ENCODE data around the gene HID1. TPM values are rescaled to one million over a fixed set of nuclear protein-coding genes. Genes with fewer than 3 reads are reported as not detected.

Gene HID1, protein sequence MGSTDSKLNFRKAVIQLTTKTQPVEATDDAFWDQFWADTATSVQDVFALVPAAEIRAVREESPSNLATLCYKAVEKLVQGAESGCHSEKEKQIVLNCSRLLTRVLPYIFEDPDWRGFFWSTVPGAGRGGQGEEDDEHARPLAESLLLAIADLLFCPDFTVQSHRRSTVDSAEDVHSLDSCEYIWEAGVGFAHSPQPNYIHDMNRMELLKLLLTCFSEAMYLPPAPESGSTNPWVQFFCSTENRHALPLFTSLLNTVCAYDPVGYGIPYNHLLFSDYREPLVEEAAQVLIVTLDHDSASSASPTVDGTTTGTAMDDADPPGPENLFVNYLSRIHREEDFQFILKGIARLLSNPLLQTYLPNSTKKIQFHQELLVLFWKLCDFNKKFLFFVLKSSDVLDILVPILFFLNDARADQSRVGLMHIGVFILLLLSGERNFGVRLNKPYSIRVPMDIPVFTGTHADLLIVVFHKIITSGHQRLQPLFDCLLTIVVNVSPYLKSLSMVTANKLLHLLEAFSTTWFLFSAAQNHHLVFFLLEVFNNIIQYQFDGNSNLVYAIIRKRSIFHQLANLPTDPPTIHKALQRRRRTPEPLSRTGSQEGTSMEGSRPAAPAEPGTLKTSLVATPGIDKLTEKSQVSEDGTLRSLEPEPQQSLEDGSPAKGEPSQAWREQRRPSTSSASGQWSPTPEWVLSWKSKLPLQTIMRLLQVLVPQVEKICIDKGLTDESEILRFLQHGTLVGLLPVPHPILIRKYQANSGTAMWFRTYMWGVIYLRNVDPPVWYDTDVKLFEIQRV
- 43.8 TPM for total RNA-seq (2021; ENCODE audit: unreplicated experiment)
- 37.7 and 58.1 TPM in 2 replicates for polyA plus RNA-seq (2012)
- percentile 61 among the genes with signal in this experiment for Bru-seq, nascent RNA
- percentile 84 among the genes with signal in this experiment for BruChase-seq, experiment 1, labeled RNA remaining after a 6-hour chase
- BruChase-seq, experiment 2, labeled RNA remaining after a 2-hour chase = percentile 71 among the genes with signal in this experiment
- long read RNA-seq, partial matches to known transcripts = 19 of 28 reads
- long read RNA-seq, other reads (novel, unspliced or antisense) = 4 of 28 reads

GRCh38 chr17:74972107-74972972, at the start of gene HID1:
HID1 (minus strand) TSS chr17:74972759; CDS start chr17:74972656, 103 bp downstream.
- POLR2A ChIA-PET = interaction anchor here (0.8 to 2.2 kb wide), 6 partner anchors 10 to 99 kb away, joined by 3 to 11 read pairs (median 4); partner anchors contain the start of genes CDR2L, FDXR and MRPL58
- BruUV-seq (replicated peaks) = no TSS peak
- peak within 1 kb of the TSS; percentile 48; the same call in 1 of the 2 replicates for H3K27ac ChIP-seq (ENCODE audit: low read depth, low read length)
- peak within 1 kb of the TSS; percentile 98 for H3K4me2 ChIP-seq (ENCODE audit: low read length)
- RAD21 ChIA-PET (ENCODE audit: low non-redundant PET in 1 of 2, low total read pairs in 2 of 2, uncharacterized antibody in 2 of 2, unreplicated experiment in 2 of 2) = interaction anchor here (1.0 kb wide), 2 partner anchors 11 to 19 kb away, joined by 3 read pairs; no protein-coding TSS in a partner anchor
- no peaks in the 10 kb centered on the region for H3K27me3 ChIP-seq (ENCODE audit: insufficient read depth, low read length)
- peaks cover 36 to 39% of the 10 kb centered on the region in 2 experiments for H3K4me1 ChIP-seq (ENCODE audit: control insufficient read depth in 1 of 2, insufficient read depth in 2 of 2, low read length in 2 of 2)
- no peaks in the 10 kb centered on the region for H3K9me3 ChIP-seq (ENCODE audit: control insufficient read depth in 1 of 2, insufficient read depth in 1 of 2, low read depth in 1 of 2, low read length in 2 of 2)
- peak within 1 kb of the TSS; percentile 87 for H2AFZ ChIP-seq (ENCODE audit: low read depth, low read length, poor library complexity, severe bottlenecking)
- peak within 1 kb of the TSS; percentile 80 to 84 for H3K4me3 ChIP-seq (replicated peaks in 1 of 2; ENCODE audit: low read depth in 1 of 2, low read length in 2 of 2)
- no peak for DNase-seq (ENCODE audit: low read depth, low spot score)
- no peaks in the 10 kb centered on the region for H3K36me3 ChIP-seq (ENCODE audit: control insufficient read depth in 1 of 2, insufficient read depth in 2 of 2, low read length in 2 of 2)
- H3K9me2 ChIP-seq (ENCODE audit: insufficient read depth) = no peaks in the 10 kb centered on the region
- peak; percentile 89 for ATAC-seq
- CTCF ChIA-PET = interaction anchor here (0.8 to 4.5 kb wide), 6 partner anchors 9 to 229 kb away, joined by 3 to 36 read pairs (median 4); no protein-coding TSS in a partner anchor
- H3K79me2 ChIP-seq (ENCODE audit: insufficient read depth, low read length) = no peaks in the 10 kb centered on the region
- intact Hi-C loops (cut with micrococcal nuclease) = no loop called here
- H3K9ac ChIP-seq (ENCODE audit: low read length) = peak within 1 kb of the TSS; percentile 69
- TF ChIP-seq POLR2AphosphoS5 (IDR thresholded peaks at IDR 0.05; ENCODE audit: low read depth, low read length) (peak; percentile 72), ZFX (IDR thresholded peaks at IDR 0.05) (0 out of 2 replicates have a peak, but pooled peaks have one; percentile 39), MAX (IDR thresholded peaks at IDR 0.05) (peak; percentile 51), CTCF (IDR thresholded peaks at IDR 0.05 in 2 of 3, conservative IDR thresholded peaks at IDR 0.05 in 1 of 3; ENCODE audit: borderline replicate concordance in 1 of 3, insufficient read depth in 1 of 3, low read depth in 2 of 3, low read length in 2 of 3) (no peak), CBX3 (IDR thresholded peaks at IDR 0.05; ENCODE audit: low read depth) (no peak), EZH2phosphoT487 (IDR thresholded peaks at IDR 0.05; ENCODE audit: borderline replicate concordance) (no peak), SRF (IDR thresholded peaks at IDR 0.05; ENCODE audit: low read depth) (no peak), RAD21 (IDR thresholded peaks at IDR 0.05; ENCODE audit: low read depth) (no peak), POLR2A (IDR thresholded peaks at IDR 0.05; ENCODE audit: borderline replicate concordance, extremely low read depth, insufficient read depth, insufficient read length) (no peak)
- TF ChIP-seq, protein P1, sequence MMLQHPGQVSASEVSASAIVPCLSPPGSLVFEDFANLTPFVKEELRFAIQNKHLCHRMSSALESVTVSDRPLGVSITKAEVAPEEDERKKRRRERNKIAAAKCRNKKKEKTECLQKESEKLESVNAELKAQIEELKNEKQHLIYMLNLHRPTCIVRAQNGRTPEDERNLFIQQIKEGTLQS (IDR thresholded peaks at IDR 0.05) = no peak
- TF ChIP-seq, protein P2, sequence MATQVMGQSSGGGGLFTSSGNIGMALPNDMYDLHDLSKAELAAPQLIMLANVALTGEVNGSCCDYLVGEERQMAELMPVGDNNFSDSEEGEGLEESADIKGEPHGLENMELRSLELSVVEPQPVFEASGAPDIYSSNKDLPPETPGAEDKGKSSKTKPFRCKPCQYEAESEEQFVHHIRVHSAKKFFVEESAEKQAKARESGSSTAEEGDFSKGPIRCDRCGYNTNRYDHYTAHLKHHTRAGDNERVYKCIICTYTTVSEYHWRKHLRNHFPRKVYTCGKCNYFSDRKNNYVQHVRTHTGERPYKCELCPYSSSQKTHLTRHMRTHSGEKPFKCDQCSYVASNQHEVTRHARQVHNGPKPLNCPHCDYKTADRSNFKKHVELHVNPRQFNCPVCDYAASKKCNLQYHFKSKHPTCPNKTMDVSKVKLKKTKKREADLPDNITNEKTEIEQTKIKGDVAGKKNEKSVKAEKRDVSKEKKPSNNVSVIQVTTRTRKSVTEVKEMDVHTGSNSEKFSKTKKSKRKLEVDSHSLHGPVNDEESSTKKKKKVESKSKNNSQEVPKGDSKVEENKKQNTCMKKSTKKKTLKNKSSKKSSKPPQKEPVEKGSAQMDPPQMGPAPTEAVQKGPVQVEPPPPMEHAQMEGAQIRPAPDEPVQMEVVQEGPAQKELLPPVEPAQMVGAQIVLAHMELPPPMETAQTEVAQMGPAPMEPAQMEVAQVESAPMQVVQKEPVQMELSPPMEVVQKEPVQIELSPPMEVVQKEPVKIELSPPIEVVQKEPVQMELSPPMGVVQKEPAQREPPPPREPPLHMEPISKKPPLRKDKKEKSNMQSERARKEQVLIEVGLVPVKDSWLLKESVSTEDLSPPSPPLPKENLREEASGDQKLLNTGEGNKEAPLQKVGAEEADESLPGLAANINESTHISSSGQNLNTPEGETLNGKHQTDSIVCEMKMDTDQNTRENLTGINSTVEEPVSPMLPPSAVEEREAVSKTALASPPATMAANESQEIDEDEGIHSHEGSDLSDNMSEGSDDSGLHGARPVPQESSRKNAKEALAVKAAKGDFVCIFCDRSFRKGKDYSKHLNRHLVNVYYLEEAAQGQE (IDR thresholded peaks at IDR 0.05; ENCODE audit: low read depth) = no peak
- no peaks in the 10 kb centered on the region for H4K20me1 ChIP-seq (ENCODE audit: insufficient read depth)
